ACC112 (cell line): ENCODE data around the gene IQCN.

Experiments
- H2AFZ ChIP-seq: fragments of 200-600 bp; sonication (generic); one replicate; pipeline ENCODE4 v1.6.0; 2017; ENCODE audit warnings: antibody characterized with exemption, low read length; ENCODE audit not compliant: unreplicated experiment
- H3K27ac ChIP-seq: fragments of 200-600 bp; sonication (generic); 2 replicates; pipeline ENCODE4 v1.5.1; 2014; ENCODE audit warnings: low read depth, mild to moderate bottlenecking, antibody characterized with exemption, low read length, moderate library complexity
- H3K27me3 ChIP-seq: fragments of 200-600 bp; sonication (generic); 2 replicates; pipeline ENCODE4 v1.6.1; 2014; ENCODE audit warnings: mild to moderate bottlenecking, antibody characterized with exemption, low read length, moderate library complexity, mixed read lengths; ENCODE audit not compliant: insufficient read depth
- H3K36me3 ChIP-seq: fragments of 200-600 bp; sonication (generic); 2 replicates; pipeline ENCODE4 v1.6.1; 2016; ENCODE audit warnings: mild to moderate bottlenecking, antibody characterized with exemption, low read length, moderate library complexity, mixed read lengths; ENCODE audit not compliant: insufficient read depth
- H3K4me1 ChIP-seq: fragments of 200-600 bp; sonication (generic); one replicate; pipeline ENCODE4 v1.6.1; 2016; ENCODE audit warnings: low read length, mixed read lengths; ENCODE audit not compliant: insufficient read depth, unreplicated experiment, control insufficient read depth
- H3K4me3 ChIP-seq: fragments of 200-600 bp; sonication (generic); 2 replicates; pipeline ENCODE4 v1.5.1; 2014; ENCODE audit warnings: mild to moderate bottlenecking, low read depth, low read length
- H3K79me2 ChIP-seq: fragments of 200-600 bp; sonication (generic); one replicate; pipeline ENCODE4 v1.6.0; 2016; ENCODE audit warnings: low read length; ENCODE audit not compliant: control insufficient read depth, unreplicated experiment, insufficient read depth

The IQCN gene, protein sequence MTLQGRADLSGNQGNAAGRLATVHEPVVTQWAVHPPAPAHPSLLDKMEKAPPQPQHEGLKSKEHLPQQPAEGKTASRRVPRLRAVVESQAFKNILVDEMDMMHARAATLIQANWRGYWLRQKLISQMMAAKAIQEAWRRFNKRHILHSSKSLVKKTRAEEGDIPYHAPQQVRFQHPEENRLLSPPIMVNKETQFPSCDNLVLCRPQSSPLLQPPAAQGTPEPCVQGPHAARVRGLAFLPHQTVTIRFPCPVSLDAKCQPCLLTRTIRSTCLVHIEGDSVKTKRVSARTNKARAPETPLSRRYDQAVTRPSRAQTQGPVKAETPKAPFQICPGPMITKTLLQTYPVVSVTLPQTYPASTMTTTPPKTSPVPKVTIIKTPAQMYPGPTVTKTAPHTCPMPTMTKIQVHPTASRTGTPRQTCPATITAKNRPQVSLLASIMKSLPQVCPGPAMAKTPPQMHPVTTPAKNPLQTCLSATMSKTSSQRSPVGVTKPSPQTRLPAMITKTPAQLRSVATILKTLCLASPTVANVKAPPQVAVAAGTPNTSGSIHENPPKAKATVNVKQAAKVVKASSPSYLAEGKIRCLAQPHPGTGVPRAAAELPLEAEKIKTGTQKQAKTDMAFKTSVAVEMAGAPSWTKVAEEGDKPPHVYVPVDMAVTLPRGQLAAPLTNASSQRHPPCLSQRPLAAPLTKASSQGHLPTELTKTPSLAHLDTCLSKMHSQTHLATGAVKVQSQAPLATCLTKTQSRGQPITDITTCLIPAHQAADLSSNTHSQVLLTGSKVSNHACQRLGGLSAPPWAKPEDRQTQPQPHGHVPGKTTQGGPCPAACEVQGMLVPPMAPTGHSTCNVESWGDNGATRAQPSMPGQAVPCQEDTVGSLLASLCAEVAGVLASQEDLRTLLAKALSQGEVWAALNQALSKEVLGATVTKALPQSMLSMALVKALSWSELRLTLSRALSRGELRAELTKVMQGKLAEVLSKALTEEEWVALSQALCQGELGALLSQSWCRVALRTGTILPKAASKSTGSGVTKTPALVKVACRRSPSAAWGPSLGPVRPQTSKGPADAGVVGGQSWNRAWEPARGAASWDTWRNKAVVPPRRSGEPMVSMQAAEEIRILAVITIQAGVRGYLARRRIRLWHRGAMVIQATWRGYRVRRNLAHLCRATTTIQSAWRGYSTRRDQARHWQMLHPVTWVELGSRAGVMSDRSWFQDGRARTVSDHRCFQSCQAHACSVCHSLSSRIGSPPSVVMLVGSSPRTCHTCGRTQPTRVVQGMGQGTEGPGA (N-terminal part only)

DNA sequence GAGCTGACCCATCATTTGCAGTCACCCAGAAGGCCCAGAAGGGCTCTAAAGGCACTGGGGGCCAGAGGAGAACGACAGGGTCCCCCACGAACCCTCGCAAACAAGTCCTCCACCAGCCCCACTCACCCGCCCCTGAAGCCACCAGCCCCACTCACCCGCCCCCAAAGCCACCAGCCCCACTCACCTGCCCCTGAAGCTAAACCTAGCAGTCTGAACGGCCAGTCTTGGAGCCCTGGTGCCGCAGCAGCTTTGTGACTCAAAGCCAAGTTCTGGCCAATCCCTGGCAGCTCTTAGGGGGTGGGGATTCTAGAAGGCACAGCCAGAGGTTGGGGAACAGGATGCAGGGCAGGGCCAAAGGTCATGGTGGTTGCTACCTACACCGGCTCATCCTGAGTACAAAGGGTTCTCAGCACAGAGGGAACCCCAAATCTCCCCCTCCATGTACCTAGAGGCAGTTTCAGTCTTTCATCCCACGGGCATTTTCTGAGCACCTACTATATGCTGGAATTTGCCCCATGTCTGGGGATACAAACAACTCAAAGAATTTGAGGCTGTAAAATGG lies at the start of gene IQCN:
Gene IQCN (minus strand): TSS at position 234 of the 562 bp plus-strand sequence. CDS start 4,974 bp downstream, outside the sequence.
- no peak within 1 kb of the TSS for H2AFZ ChIP-seq
- H3K79me2 ChIP-seq = peaks cover 13% of the 10 kb centered on the region
- H3K27me3 ChIP-seq = no peaks in the 10 kb centered on the region
- H3K4me3 ChIP-seq = peak within 1 kb of the TSS; percentile 49; the same call in 1 of the 2 replicates
- H3K27ac ChIP-seq = peak within 1 kb of the TSS; percentile 91
- peaks cover 25% of the 10 kb centered on the region for H3K4me1 ChIP-seq
- H3K36me3 ChIP-seq = peaks cover 5% of the 10 kb centered on the region; the same call in 1 of the 2 replicates

DNA sequence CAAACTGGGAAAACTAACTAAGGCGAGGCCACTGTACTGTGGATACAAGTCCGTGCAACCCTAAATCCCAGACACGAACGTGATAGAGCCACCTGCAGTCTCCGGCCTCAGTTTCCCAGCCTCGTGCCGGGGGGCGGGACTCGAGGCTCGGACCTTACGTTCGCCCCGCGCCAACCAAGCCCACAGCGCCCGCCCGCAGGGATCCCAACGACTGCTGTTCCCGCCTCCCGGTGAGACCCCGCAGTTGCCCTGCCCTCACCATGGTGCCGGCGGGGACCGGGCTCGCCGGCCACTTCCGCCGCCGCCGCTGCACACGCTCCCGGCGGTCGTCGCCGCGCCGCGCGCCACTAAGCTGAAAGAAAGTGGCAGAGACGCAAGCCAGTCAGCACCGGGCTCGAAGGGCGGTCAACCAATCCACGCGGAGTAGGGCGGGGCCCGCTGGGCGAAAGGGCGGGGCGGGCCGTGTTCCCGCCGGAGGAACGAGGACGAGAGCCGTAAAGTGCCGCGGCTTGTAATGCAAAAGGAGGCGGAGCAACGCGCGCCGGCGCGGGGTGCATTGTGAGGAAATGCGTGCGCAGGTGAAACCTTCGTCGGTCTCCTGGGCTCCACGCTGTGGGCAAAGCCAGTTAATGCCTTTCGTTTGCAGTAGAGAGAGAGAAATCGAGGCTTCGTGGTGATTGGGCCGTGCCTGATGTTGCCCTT lies 48.7 kb upstream of the IQCN start, which contains the start of gene LSM4:
Gene LSM4 (minus strand): TSS at position 318 of the 702 bp plus-strand sequence. CDS start 56 bp downstream, at position 262.
- H2AFZ ChIP-seq = peak within 1 kb of the TSS; percentile 19
- peaks cover 14% of the 10 kb centered on the region for H3K4me1 ChIP-seq
- peak within 1 kb of the TSS; percentile 87 for H3K4me3 ChIP-seq
- H3K36me3 ChIP-seq = no peaks in the 10 kb centered on the region
- no peaks in the 10 kb centered on the region for H3K27me3 ChIP-seq
- H3K79me2 ChIP-seq = peaks cover 38% of the 10 kb centered on the region
- peak within 1 kb of the TSS; percentile 70 for H3K27ac ChIP-seq

DNA sequence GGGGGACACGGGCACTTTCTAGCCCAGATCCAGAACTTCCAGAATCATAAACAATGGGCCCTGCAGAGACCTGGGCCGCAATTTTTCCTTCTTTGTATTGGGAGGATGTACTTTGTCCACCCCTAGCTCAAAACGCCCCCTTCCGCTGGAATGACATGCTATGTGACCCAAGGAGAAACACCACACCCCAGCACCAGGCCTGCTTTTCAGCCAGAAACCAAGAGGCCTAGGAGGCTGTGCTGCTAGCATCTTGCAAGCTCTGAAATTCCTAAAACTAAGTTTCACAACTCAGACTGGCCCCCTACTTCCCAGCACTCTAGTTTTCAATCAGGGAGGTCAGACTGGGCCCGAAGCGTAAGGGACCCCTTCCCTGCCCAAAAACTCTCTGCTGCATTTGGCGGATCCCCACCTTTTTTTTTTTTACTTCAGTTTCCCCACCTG lies 48.1 kb upstream of the IQCN start:
- Histone ChIP-seq H2AFZ (peak overlapping the region; percentile 6), H3K79me2 (peaks cover 38% of the 10 kb centered on the region), H3K36me3 (no peaks in the 10 kb centered on the region), H3K4me1 (peaks cover 14% of the 10 kb centered on the region), H3K27me3 (no peaks in the 10 kb centered on the region), H3K27ac (peak overlapping the region; percentile 70), H3K4me3 (peak overlapping the region; percentile 87)

DNA sequence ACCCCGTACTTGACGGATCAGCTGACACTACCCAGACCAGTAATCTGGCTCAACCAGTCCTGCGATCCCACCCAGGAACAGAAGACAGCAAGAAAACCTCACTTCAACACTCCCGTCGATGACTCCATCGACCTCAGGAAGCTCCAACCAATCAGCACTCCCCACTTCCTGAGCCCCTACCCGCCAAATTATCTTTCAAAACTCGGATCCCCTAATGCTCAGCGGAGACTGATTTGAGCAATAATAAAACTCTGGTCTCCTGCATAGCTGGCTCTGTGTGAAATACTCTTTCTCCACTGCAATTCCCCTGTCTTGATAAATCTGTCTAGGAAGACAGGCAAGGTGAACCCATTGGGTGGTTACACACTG lies 47.5 kb upstream of the IQCN start:
- Histone ChIP-seq H3K27ac (peak overlapping the region; percentile 70), H3K79me2 (peaks cover 38% of the 10 kb centered on the region), H3K4me3 (peak overlapping the region; percentile 87), H3K36me3 (no peaks in the 10 kb centered on the region), H3K27me3 (no peaks in the 10 kb centered on the region), H3K4me1 (peaks cover 14% of the 10 kb centered on the region), H2AFZ (no peak overlapping the region)

DNA sequence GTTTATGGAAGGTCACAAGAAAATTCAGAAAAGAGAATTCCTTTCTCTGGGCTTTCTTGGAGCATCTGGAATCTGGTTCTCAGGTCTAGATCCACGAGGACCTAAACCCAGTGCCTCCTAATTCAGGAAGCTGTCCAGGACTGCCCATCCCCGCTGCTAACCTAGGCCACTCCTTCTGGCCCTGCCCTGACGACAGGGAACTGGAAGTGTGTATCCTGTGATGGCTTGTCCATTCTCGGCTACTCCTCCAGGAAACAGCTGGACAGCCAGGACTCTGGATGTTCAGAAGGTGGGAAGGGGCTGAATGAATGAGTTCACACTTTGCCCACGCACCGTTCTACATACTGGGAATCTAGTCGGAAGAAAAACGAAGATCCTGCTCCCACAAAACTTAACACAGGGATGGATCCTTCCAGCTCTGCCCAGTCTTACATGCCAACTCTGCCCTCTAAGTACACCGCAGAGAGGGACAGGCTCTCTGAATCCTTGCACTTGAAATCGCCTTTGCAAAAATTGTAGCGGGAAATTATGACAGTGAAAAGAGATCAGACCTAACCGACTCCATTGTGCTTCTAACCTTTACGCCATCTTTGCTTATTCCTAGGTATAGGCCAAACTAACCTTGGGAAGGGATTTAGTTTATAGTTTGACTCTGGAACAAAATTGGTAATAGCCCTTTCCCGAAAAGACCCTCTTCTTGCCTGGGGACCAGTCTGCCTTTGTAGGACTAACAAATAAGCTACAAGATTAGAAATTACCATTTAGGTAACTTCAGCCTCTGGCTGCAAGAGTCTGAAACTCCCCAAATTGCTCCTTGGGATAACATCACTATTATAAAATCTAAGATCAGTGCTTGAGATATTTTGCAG lies 46.8 kb upstream of the IQCN start:
- Histone ChIP-seq H3K27ac (no peak overlapping the region), H3K4me1 (peaks cover 14% of the 10 kb centered on the region), H3K27me3 (no peaks in the 10 kb centered on the region), H3K36me3 (no peaks in the 10 kb centered on the region), H3K79me2 (peaks cover 38% of the 10 kb centered on the region), H2AFZ (no peak overlapping the region), H3K4me3 (peak overlapping the region; percentile 87)

DNA sequence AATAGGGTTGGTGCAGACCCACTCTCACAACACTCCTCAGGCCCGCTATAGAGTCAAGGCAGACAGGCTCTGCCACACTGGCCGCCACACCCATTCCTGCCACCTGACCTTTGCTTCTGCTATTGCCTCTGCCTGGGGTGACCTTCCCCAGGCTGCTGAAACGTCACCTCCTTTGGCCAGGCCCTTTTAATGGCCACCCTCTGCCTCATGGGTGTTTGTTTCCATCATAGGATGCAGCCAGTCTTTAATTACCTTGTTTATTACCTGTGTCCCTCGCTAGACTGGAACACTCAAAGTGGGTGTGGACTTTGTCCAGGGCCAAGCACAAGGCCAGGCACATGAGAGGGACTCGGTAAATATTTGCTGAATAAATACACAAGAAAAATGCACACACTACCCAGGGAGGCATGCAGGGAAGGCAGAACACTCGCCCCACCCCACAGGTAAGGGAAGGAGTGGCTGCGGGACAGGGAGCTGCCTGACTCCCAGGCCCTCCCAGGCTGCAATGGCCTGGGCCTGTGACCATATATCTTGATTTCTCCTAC lies 45.4 kb upstream of the IQCN start:
- H3K4me1 ChIP-seq = peaks cover 14% of the 10 kb centered on the region
- H3K79me2 ChIP-seq = peaks cover 38% of the 10 kb centered on the region
- H3K27ac ChIP-seq = no peak overlapping the region

DNA sequence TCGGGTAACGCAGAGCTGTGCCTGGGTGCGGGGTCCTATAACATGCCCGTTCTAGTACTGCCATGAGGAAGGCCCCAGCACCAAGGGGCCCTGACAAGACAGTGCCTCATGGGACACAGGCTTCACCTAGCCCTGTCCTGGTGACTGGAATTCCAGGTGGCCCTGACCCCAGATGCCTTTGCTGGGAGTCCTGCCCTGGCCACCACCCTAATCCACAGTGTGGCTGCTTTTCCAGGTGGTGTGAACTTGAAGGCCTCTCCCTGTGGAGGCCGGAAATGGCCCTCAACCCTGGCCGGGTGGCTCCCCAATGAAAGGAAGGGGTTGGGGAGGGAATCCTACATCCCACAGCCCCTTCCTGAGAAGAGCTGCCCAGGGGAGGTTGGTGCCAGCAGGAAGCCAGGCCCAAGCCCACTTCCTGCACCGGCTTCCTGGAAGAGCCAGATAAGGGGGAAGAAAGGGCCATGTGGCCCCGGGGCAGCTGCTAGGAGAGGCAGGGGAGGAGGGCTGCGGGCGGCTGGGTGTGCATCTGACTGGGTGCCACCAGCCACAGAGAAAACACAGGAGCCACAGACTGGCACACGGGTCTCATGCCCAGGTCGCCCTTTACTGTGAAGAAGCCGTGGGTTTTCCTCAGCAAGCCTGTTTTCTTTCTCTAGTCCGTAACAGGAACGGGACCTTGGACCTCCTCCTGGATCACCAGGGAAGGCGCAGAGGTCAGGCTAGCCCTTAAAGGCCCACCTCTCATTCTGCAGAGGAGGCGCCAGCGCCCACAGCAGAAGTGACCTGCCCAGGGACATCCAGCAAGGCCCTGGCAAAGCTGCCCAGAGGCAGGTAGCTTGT lies 43.9 kb upstream of the IQCN start:
- no peak overlapping the region for H3K27ac ChIP-seq
- H3K36me3 ChIP-seq = no peaks in the 10 kb centered on the region
- no peaks in the 10 kb centered on the region for H3K27me3 ChIP-seq
- H3K4me3 ChIP-seq = no peak overlapping the region
- peaks cover 38% of the 10 kb centered on the region for H3K79me2 ChIP-seq
- H3K4me1 ChIP-seq = peaks cover 14% of the 10 kb centered on the region
- no peak overlapping the region for H2AFZ ChIP-seq

More for the DNA sequence above, 45.4 kb upstream of the IQCN start:
- no peaks in the 10 kb centered on the region for H3K27me3 ChIP-seq
- no peak overlapping the region for H3K4me3 ChIP-seq
- H3K36me3 ChIP-seq = no peaks in the 10 kb centered on the region
- H2AFZ ChIP-seq = no peak overlapping the region

DNA sequence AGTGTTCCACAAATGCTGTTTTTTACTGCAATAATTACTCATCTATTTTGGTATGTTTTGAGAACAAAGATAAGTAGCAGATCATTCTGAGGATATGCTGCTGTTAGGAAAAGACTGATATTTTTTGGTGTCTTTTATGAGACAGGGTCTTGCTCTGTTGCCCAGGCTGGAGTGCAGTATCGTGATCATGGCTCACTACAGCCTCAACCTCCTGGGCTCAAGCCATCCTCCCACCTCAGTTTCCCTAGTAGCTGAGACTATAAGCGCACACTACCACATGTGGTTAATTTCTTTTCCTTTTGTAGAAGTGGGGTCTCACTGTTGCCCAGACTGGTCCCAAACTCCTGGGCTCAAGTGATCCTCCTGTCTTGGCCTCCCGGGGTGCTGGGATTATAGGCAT lies 39.1 kb upstream of the IQCN start:
- Histone ChIP-seq H3K4me1 (no peaks in the 10 kb centered on the region), H2AFZ (no peak overlapping the region), H3K79me2 (peaks cover 1% of the 10 kb centered on the region), H3K27me3 (no peaks in the 10 kb centered on the region), H3K36me3 (no peaks in the 10 kb centered on the region), H3K4me3 (no peak overlapping the region), H3K27ac (no peak overlapping the region)
